NCI-H2196 treated with DMSO at 0.1 percent for 48 hours (cell line): ENCODE data around the gene PER3.

Experiments used
- DNase-seq: peaks from one replicate; lab custom pipeline; 2025; ENCODE audit not compliant: unreplicated experiment; lab: John Stamatoyannopoulos, UW

Gene PER3

DNA sequence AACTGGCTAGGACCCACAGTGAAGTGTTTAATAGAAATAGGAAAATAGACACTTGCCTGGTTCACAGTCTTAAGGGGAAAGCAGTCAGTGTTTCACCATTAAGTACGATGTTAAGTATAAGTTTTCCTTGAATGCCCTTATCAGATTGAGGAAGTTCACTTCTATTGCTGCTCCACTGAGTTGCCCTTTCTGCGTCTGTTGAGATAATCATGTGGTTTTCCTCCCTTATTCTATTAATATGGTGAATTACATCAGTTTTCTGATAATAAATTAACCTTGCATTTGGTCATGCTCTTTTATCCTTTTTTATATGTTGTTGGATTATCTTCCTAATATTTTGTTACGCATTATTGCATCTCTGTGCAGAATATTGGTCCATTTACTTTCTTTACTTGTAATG lies 47.4 kb downstream of the PER3 start:
- DNase-seq: no peak

DNA sequence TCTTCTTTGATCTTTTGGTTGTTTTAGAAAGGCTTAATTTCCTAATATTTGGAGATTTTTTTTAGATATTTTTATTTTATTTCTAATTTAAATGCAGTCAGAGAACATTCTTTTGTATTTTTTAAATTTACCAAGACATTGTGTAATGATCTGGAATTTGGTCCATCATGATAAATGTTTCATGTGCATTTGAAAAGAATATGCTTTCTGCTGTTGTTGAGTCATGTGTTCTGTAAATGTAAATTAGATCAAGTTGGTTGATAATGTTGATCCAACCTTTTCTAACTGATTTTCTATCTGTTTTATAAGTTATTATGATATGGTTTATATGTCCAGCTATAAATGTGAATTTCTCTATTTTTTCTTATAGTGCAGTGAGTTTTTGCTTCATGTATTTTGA lies 48.9 kb downstream of the PER3 start:
- DNase-seq: no peak

GRCh38 chr1:7838714-7839113 lies 54.6 kb downstream of the PER3 start:
- DNase-seq: no peak

GRCh38 chr1:7839526-7839925 lies 55.4 kb downstream of the PER3 start:
- no peak for DNase-seq

- no peak for DNase-seq
Observed at GRCh38 chr1:7842517-7842916, 58.4 kb downstream of the PER3 start.

DNA sequence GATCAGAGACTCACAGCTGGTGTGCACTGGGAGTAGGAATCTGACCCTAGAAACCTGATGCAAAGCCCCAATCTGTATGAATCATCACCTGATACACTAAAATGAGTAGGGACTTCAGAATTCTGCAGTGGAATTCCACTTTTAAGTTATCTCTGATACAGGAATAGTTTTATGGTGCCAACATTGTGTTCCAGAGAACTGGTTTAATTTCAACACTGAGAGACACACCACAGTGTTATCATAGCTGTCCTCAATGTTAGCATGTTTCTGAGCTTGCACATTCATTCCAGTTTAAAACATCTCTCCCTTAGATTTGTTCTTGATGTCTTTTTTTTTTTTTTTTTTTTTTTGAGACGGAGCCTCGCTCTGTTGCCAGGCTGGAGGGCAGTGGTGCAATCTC lies 61.7 kb downstream of the PER3 start:
- DNase-seq: no peak

GRCh38 chr1:7846656-7847055 lies 62.6 kb downstream of the PER3 start:
- DNase-seq: no peak

DNA sequence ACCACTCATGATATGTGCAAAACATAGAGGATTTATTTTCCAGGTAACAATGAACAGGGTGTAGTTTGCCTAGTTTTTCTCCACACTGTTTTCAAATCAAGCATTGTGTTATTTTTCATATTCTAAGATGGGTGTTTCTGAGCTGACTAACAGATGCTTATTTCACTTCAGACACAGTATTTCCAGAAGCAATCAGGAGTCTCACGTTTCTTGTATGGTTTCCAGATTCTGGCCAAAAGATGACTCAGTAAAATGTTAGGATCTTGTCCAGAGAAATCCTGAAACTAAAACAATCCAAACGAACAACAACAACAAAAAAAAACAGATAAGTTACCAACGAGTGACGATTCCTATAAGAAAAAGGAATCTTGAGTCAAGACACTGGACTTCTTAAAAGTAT lies 63.5 kb downstream of the PER3 start:
- DNase-seq: no peak

DNA sequence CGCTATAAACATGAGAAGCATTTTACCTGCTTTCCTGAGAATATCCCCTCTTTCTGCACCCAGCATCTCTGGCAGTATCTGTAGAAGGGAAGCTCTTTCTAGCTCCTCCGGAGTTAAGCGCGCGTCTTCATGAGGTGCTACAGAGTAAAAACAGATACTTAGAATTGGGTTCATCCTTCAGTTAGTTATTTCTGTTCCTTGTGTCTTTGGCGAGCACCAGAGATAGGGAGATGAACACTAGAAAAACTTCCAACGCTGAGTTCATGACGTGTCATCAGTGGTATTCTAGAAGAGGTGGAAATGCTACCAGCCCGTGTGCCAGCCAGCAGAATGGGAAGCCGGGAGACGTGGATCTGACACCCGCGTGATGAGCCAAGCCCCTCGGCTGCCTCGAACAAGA lies 66.7 kb downstream of the PER3 start:
- no peak for DNase-seq

- no peak for DNase-seq
Observed at GRCh38 chr1:7852804-7853683, 69.0 kb downstream of the PER3 start, which contains the start of gene UTS2. Gene UTS2, minus strand, starts transcription at chr1:7853065. Its CDS starts 62 bp downstream, at chr1:7853003.

DNA sequence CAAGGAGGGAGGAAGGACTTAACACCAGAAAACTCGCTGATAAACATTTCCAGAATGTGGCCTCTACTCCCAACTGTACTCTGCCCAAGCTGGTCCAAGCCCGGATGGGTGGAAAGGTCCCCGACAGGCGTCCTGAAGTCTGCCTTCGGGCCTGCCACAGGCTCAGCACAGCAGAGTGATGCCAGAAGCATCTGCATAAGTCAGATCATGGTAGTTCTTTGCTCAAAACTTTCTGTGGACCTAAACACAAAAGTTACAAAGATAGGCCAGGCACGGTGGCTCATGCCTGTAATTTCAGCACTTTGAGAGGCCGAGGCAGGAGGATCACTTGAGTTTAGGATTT lies 69.6 kb downstream of the PER3 start:
- no peak for DNase-seq

GRCh38 chr1:7856345-7856744 lies 72.3 kb downstream of the PER3 start:
- no peak for DNase-seq

GRCh38 chr1:7857000-7857399 lies 72.9 kb downstream of the PER3 start:
- no peak for DNase-seq

GRCh38 chr1:7857985-7858384 lies 73.9 kb downstream of the PER3 start:
- no peak for DNase-seq

DNA sequence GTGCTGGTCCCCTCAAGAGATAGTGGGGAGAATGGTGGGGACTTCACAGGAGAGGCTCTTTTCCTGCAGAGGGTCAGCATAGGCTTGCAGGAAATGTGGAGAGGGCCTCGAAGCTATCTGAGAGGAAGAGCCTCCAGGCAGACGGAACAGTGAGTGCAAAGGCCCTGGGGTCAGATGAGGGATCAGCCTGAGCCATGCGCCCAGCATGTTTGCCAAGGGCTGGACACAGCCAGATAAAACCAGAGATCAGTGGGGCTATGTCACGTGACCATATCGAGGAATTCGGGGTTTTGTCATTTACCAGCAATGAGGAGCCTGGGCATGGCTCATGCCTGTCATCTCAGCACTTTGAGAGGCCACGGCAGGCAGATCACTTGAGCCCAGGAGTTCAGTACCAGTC lies 75.3 kb downstream of the PER3 start:
- no peak for DNase-seq

GRCh38 chr1:7860130-7860529 lies 76.0 kb downstream of the PER3 start:
- DNase-seq: no peak

DNA sequence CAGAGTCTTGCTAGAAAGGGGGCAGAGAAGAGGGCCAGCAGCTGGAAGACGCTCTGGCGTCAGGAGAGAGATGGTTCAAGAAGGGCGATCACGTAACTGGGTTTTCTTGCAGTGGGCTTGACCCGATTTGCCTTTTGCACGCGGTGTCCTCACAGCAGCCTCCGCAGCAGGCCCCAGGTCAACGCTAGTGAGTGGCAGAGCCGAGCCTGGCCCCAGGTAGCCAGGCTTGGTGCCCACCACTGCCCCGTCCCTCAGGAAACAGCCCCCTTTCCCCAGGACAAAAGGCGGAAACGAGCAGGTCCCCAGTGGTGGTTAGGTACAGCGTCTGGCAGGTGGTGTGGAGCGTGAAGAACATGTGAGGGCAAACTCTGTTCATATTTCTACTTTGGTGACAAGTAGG lies 77.4 kb downstream of the PER3 start:
- no peak for DNase-seq

DNA sequence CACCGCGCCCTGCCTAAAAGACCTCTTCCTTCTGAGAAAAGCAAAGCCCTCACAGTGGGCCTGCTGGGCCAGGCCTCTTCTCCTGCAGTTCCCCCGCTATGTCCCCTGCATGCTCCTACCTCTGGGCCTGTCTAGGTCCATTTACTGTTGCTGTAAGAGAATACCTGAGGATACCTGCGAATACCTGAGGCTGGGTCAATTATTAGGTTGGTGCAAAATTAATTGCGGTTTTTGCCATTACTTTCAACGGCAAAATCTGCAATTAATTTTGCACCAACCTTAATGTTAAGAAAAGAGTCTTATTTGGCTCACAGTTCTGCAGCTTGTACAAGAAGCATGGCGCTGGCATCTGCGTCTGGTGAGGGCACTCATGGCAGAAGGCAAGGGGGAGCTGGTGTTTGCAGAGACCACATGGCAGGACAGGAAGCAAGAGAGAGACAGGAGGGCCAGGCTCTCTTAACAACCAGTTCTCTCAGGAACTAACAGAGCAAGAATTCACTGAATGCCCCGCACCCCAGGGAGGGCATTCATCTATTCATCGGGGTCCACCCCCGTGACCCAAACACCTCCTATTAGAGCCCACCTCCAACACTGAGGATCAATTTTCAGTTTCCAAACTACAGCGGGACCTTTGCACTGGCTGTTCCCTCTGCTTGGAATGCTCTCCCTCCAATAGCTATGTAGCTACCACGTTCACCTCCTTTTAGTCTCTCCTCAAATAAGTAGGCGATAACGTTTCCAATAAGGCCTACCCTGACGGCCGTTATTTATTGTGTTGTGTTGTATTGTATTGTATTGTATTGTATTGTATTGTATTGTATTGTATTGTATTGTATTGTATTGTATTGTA lies 78.3 kb downstream of the PER3 start:
- DNase-seq: no peak

DNA sequence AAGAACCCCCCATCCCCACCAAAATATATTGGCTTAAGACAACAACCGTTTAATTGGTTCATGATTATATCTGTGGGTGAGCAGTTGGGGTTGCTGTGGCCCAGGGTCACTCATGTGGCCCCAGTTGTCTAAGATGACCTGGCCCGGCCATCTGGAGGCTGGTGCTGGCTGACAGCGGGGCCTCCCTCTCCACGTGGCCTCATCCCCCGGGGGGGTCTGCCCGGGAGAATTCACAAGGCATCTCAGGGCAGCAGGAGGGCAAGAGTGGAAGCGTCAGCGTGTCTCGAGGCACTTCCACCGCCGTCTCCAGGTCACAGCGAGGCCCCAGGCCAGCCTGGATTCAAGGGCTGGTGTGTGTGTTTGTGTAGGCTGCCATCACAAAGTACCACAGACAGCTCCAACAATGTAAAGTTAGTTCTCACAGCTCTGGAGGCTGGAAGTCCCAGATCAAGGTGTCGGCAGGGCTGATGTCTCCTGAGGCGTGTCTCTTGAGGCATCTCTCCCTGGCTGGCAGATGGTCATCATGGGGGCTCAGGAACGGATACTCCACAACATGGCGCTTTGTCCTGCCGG lies 79.8 kb downstream of the PER3 start:
- no peak for DNase-seq

GRCh38 chr1:7865978-7866377 lies 81.9 kb downstream of the PER3 start:
- DNase-seq: no peak

GRCh38 chr1:7868070-7868780 lies 84.1 kb downstream of the PER3 start:
- no peak for DNase-seq
